ENCODE data around the gene PPFIA1. TPM values are rescaled to one million over a fixed set of nuclear protein-coding genes. Genes with fewer than 3 reads are reported as not detected.
"Not testable (repeated sequence)": the region's sequence is repeated elsewhere in the genome, so short reads cannot be mapped to it uniquely, and the experiment has no call there.

Gene PPFIA1
- total RNA-seq, 1 experiment from 2014 or later: 75.1 TPM

DNA sequence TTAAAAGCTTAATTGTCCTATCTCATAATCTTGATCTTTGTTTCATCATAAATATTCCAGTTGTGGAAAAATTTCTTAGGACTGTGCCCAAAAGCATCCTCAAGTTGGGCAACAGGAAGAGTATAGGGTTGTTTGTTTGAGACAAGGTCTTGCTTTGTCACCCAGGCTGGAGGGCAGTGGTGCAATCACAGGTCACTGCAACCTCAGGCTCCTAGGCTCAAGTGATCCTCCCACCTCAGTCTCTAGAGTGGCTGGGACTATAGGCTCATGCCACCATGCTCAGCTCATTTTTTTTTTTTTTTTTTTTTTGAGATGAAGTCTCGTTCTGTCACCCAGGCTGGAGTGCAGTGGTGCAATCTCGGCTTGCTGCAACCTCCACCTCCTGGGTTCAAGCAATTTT, 11.4 kb upstream of the PPFIA1 start:
- CTCF ChIA-PET; DNase-seq (ENCODE audit: low spot score); ATAC-seq; H3K4me3 Mint-ChIP-seq; H3K9me3 Mint-ChIP-seq; H3K27ac Mint-ChIP-seq; H3K27me3 Mint-ChIP-seq (ENCODE audit: low read depth); H3K4me1 Mint-ChIP-seq; H3K36me3 Mint-ChIP-seq; POLR2A ChIA-PET: not testable (repeated sequence)
- TF ChIP-seq GABPB1 (CRISPR knock-in tag; IDR thresholded peaks at IDR 0.05): peak; percentile 51; the same call in 1 of the 2 replicates

DNA sequence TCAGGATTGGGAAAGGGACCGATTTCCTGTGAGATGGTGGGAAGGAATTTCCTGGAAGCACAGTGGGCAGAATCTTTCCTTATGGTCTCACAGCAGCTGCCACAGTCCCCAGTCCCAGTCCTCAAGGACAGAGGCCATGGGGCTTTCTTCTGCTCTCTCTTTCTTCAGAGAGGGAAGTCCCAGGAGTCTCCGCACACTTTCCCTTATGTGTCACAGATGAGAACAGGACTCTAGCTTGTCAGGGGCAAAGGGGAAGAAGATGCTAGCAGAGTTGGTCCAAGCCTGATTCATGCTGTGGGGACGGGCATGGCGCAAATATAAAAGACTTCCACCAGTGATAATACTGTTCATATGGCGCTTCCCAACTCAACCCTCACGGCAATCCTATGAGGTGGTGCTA, 7.5 kb upstream of the PPFIA1 start:
- H3K36me3 Mint-ChIP-seq: no peaks in the 10 kb centered on the region
- no peak overlapping the region for H3K4me3 Mint-ChIP-seq
- H3K27me3 Mint-ChIP-seq (ENCODE audit: low read depth): no peaks in the 10 kb centered on the region
- ChIA-PET POLR2A (no interaction called here), CTCF (interaction anchor here (1.2 kb wide), 1 partner anchor 37 kb away, joined by 3 read pairs; no protein-coding TSS in a partner anchor)
- no peaks in the 10 kb centered on the region for H3K9me3 Mint-ChIP-seq
- H3K4me1 Mint-ChIP-seq: peaks cover 13% of the 10 kb centered on the region
- no peak overlapping the region for H3K27ac Mint-ChIP-seq
- TF ChIP-seq, protein P1, sequence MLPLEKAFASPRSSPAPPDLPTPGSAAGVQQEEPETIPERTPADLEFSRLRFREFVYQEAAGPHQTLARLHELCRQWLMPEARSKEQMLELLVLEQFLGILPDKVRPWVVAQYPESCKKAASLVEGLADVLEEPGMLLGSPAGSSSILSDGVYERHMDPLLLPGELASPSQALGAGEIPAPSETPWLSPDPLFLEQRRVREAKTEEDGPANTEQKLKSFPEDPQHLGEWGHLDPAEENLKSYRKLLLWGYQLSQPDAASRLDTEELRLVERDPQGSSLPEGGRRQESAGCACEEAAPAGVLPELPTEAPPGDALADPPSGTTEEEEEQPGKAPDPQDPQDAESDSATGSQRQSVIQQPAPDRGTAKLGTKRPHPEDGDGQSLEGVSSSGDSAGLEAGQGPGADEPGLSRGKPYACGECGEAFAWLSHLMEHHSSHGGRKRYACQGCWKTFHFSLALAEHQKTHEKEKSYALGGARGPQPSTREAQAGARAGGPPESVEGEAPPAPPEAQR (CRISPR knock-in tag; IDR thresholded peaks at IDR 0.05): no peak
- TF ChIP-seq, protein P2, sequence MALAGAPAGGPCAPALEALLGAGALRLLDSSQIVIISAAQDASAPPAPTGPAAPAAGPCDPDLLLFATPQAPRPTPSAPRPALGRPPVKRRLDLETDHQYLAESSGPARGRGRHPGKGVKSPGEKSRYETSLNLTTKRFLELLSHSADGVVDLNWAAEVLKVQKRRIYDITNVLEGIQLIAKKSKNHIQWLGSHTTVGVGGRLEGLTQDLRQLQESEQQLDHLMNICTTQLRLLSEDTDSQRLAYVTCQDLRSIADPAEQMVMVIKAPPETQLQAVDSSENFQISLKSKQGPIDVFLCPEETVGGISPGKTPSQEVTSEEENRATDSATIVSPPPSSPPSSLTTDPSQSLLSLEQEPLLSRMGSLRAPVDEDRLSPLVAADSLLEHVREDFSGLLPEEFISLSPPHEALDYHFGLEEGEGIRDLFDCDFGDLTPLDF (CRISPR knock-in tag; IDR thresholded peaks at IDR 0.05): no peak
- TF ChIP-seq, protein P3, sequence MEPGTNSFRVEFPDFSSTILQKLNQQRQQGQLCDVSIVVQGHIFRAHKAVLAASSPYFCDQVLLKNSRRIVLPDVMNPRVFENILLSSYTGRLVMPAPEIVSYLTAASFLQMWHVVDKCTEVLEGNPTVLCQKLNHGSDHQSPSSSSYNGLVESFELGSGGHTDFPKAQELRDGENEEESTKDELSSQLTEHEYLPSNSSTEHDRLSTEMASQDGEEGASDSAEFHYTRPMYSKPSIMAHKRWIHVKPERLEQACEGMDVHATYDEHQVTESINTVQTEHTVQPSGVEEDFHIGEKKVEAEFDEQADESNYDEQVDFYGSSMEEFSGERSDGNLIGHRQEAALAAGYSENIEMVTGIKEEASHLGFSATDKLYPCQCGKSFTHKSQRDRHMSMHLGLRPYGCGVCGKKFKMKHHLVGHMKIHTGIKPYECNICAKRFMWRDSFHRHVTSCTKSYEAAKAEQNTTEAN (CRISPR knock-in tag; IDR thresholded peaks at IDR 0.05): no peak
- no peak for TF ChIP-seq GTF2I (CRISPR knock-in tag; conservative IDR thresholded peaks at IDR 0.05)
- no peak for TF ChIP-seq NR1H2 (CRISPR knock-in tag; IDR thresholded peaks at IDR 0.05)
- no peak for TF ChIP-seq RORB (CRISPR knock-in tag; IDR thresholded peaks at IDR 0.05)
- no peak for TF ChIP-seq OVOL2 (CRISPR knock-in tag; IDR thresholded peaks at IDR 0.05; ENCODE audit: borderline replicate concordance)
- TF ChIP-seq ATF6 (CRISPR knock-in tag; IDR thresholded peaks at IDR 0.05): no peak
- TF ChIP-seq MLX (CRISPR knock-in tag; IDR thresholded peaks at IDR 0.05): no peak
- no peak for TF ChIP-seq CREB1 (CRISPR knock-in tag; IDR thresholded peaks at IDR 0.05)
- no peak for TF ChIP-seq ZNF423 (CRISPR knock-in tag; IDR thresholded peaks at IDR 0.05)
- TF ChIP-seq HMGXB4 (CRISPR knock-in tag; IDR thresholded peaks at IDR 0.05): no peak
- no peak for DNase-seq (ENCODE audit: low spot score)
- no peak for ATAC-seq

- no peak overlapping the region for H3K4me3 Mint-ChIP-seq
- H3K27ac Mint-ChIP-seq: no peak overlapping the region
- no peaks in the 10 kb centered on the region for H3K9me3 Mint-ChIP-seq
- H3K36me3 Mint-ChIP-seq: no peaks in the 10 kb centered on the region
- ATAC-seq: no peak
- POLR2A ChIA-PET: no interaction called here
- CTCF ChIA-PET: interaction anchor here (1.2 kb wide), 1 partner anchor 37 kb away, joined by 3 read pairs; no protein-coding TSS in a partner anchor
- H3K27me3 Mint-ChIP-seq (ENCODE audit: low read depth): no peaks in the 10 kb centered on the region
- peaks cover 13% of the 10 kb centered on the region for H3K4me1 Mint-ChIP-seq
- no peak for DNase-seq (ENCODE audit: low spot score)
- no peak for TF ChIP-seq MYBL2 (CRISPR knock-in tag; IDR thresholded peaks at IDR 0.05)
- no peak for TF ChIP-seq ZNF263 (CRISPR knock-in tag; IDR thresholded peaks at IDR 0.05; ENCODE audit: low read depth)
- no peak for TF ChIP-seq FOXP1 (CRISPR knock-in tag; IDR thresholded peaks at IDR 0.05; ENCODE audit: borderline replicate concordance)
- TF ChIP-seq, protein P4, sequence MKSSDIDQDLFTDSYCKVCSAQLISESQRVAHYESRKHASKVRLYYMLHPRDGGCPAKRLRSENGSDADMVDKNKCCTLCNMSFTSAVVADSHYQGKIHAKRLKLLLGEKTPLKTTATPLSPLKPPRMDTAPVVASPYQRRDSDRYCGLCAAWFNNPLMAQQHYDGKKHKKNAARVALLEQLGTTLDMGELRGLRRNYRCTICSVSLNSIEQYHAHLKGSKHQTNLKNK (CRISPR knock-in tag; IDR thresholded peaks at IDR 0.05): no peak
- TF ChIP-seq, protein P5, sequence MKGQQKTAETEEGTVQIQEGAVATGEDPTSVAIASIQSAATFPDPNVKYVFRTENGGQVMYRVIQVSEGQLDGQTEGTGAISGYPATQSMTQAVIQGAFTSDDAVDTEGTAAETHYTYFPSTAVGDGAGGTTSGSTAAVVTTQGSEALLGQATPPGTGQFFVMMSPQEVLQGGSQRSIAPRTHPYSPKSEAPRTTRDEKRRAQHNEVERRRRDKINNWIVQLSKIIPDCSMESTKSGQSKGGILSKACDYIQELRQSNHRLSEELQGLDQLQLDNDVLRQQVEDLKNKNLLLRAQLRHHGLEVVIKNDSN (CRISPR knock-in tag; IDR thresholded peaks at IDR 0.05): no peak
- TF ChIP-seq TP53 (CRISPR knock-in tag; IDR thresholded peaks at IDR 0.05): no peak
- no peak for TF ChIP-seq ZNF138 (CRISPR knock-in tag; conservative IDR thresholded peaks at IDR 0.05)
- TF ChIP-seq JUN (CRISPR knock-in tag; IDR thresholded peaks at IDR 0.05): no peak
- no peak for TF ChIP-seq ATF1 (CRISPR knock-in tag; IDR thresholded peaks at IDR 0.05)
- no peak for TF ChIP-seq GRHL2 (CRISPR knock-in tag; IDR thresholded peaks at IDR 0.05; ENCODE audit: insufficient replicate concordance, severe bottlenecking)
- no peak for TF ChIP-seq RELA (CRISPR knock-in tag; IDR thresholded peaks at IDR 0.05; ENCODE audit: borderline replicate concordance)
These were observed 7.1 kb upstream of the PPFIA1 start for GRCh38 chr11:70263363-70263762.

All from WTC11 (cell line).